Measurements from ENCODE around the gene APBB1. TPM values are rescaled to one million over a fixed set of nuclear protein-coding genes. Genes with fewer than 3 reads are reported as not detected.

APBB1 gene
- total and polyA plus RNA-seq, 8 donors, result 18.8 to 60.1 (median 22.0) TPM

- WGBS, 5 donors, result 87 to 92% (median 91%) methylated on average over 12 of the region's 12 CpGs
- H3K4me1 ChIP-seq, result peaks cover 0 to 58% (median 14%) of the 10 kb centered on the region in 4 donors
- peak in 1 of 2 donors; percentile 44 for DNase-seq
- TF ChIP-seq POLR2A (IDR thresholded peaks at IDR 0.05) (no peak), POLR2AphosphoS5 (IDR thresholded peaks at IDR 0.05) (no peak), EP300 (IDR thresholded peaks at IDR 0.05) (no peak), CTCF (IDR thresholded peaks at IDR 0.05) (no peak)
- H3K36me3 ChIP-seq, result peaks cover 5 to 30% (median 26%) of the 10 kb centered on the region in 4 donors
- H3K9me3 ChIP-seq, result no peaks in the 10 kb centered on the region
- H3K4me3 ChIP-seq, result no peak overlapping the region
- peak overlapping the region in 1 of 5 donors; percentile 16 for H3K27ac ChIP-seq
- peaks cover 0 to 3% (median 0%) of the 10 kb centered on the region in 3 donors for H3K27me3 ChIP-seq
- intact Hi-C loops (cut with DNase I; ENCODE audit: low total_unique reads), result no loop called here
These were observed 5.1 kb downstream of the APBB1 start for GRCh38 chr11:6413791-6414201.

- Histone ChIP-seq H3K27ac (no peak overlapping the region), H3K9me3 (no peaks in the 10 kb centered on the region), H3K36me3 (peaks cover 5 to 34% (median 27%) of the 10 kb centered on the region in 4 donors), H3K4me3 (no peak overlapping the region), H3K4me1 (peaks cover 0 to 41% (median 2%) of the 10 kb centered on the region in 4 donors), H3K27me3 (no peaks in the 10 kb centered on the region)
- intact Hi-C loops (cut with DNase I; ENCODE audit: low total_unique reads), result no loop called here
- 84 to 95% (median 94%) methylated on average over 10 of the region's 10 CpGs for WGBS, 5 donors
- TF ChIP-seq EP300 (IDR thresholded peaks at IDR 0.05) (no peak), POLR2AphosphoS5 (IDR thresholded peaks at IDR 0.05) (no peak), POLR2A (IDR thresholded peaks at IDR 0.05) (no peak), CTCF (IDR thresholded peaks at IDR 0.05) (no peak)
- DNase-seq, result no peak
These were observed 7.3 kb downstream of the APBB1 start for GRCh38 chr11:6411594-6412031.

GRCh38 chr11:6410695-6411430 is 8.0 kb downstream of the APBB1 start:
- TF ChIP-seq POLR2AphosphoS5 (IDR thresholded peaks at IDR 0.05), result no peak
- TF ChIP-seq EP300 (IDR thresholded peaks at IDR 0.05), result no peak
- no peak for TF ChIP-seq POLR2A (IDR thresholded peaks at IDR 0.05)
- no peak for TF ChIP-seq CTCF (IDR thresholded peaks at IDR 0.05)
- Histone ChIP-seq H3K27me3 (no peaks in the 10 kb centered on the region), H3K9me3 (no peaks in the 10 kb centered on the region), H3K4me1 (peaks cover 0 to 39% (median 2%) of the 10 kb centered on the region in 4 donors), H3K4me3 (no peak overlapping the region), H3K27ac (no peak overlapping the region), H3K36me3 (peaks cover 5 to 34% (median 27%) of the 10 kb centered on the region in 4 donors)
- 95 to 98% (median 97%) methylated on average over 10 to 23 of the region's 23 CpGs for WGBS, 5 donors
- no peak for DNase-seq
- intact Hi-C loops (cut with DNase I; ENCODE audit: low total_unique reads), result no loop called here

GRCh38 chr11:6406370-6406769 is 12.5 kb downstream of the APBB1 start:
- H3K27ac ChIP-seq, result peak overlapping the region in 1 of 5 donors; percentile 38
- H3K27me3 ChIP-seq, result no peaks in the 10 kb centered on the region
- H3K4me3 ChIP-seq, result no peak overlapping the region
- no peaks in the 10 kb centered on the region for H3K9me3 ChIP-seq
- TF ChIP-seq POLR2A (IDR thresholded peaks at IDR 0.05), result no peak
- TF ChIP-seq CTCF (IDR thresholded peaks at IDR 0.05), result no peak
- TF ChIP-seq EP300 (IDR thresholded peaks at IDR 0.05), result no peak
- no peak for TF ChIP-seq POLR2AphosphoS5 (IDR thresholded peaks at IDR 0.05)
- WGBS, 5 donors, result 27 to 42% (median 34%) methylated on average over 2 of the region's 2 CpGs
- peaks cover 9 to 58% (median 45%) of the 10 kb centered on the region in 4 donors for H3K36me3 ChIP-seq
- no peak for DNase-seq
- intact Hi-C loops (cut with DNase I; ENCODE audit: low total_unique reads), result no loop called here
- peaks cover 0 to 22% (median 13%) of the 10 kb centered on the region in 4 donors for H3K4me1 ChIP-seq

Measured in stomach (tissue), 9 donors.